Measurements from ENCODE around the gene HNF1A. TPM values are rescaled to one million over a fixed set of nuclear protein-coding genes. Genes with fewer than 3 reads are reported as not detected.

The HNF1A gene
- total RNA-seq, 1 donor from 2014 or later: not detected

DNA sequence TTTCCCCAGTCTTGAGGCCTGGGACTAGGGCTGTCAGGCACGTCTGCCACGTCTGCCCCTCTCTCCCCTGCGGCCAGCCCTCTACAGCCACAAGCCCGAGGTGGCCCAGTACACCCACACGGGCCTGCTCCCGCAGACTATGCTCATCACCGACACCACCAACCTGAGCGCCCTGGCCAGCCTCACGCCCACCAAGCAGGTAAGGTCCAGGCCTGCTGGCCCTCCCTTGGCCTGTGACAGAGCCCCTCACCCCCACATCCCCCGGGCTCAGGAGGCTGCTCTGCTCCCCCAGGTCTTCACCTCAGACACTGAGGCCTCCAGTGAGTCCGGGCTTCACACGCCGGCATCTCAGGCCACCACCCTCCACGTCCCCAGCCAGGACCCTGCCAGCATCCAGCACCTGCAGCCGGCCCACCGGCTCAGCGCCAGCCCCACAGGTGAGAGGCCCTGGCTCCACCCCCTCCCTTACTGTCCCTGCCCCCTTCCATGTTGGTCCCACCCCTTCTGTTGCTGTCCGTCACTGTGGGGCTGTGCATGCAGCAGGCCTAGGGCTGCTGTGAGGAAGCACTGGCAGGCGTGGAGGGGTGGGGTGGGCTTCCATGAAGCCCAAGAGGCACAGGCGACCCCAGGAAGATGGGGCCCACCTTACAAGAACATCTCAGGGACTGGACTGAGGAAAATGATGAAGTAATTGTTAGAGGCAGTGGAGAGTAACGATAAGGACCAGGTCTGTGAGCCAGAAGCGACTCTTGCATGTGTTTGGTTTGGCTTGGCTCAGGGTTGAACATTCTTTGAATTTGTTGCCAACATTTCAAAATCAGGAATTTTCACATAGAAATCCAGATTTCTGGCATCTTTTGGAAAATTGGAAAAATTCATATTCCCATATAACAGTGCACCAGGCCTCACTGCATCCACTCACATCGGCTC, 21.1 kb downstream of the HNF1A start:
- TF ChIP-seq, protein P1, sequence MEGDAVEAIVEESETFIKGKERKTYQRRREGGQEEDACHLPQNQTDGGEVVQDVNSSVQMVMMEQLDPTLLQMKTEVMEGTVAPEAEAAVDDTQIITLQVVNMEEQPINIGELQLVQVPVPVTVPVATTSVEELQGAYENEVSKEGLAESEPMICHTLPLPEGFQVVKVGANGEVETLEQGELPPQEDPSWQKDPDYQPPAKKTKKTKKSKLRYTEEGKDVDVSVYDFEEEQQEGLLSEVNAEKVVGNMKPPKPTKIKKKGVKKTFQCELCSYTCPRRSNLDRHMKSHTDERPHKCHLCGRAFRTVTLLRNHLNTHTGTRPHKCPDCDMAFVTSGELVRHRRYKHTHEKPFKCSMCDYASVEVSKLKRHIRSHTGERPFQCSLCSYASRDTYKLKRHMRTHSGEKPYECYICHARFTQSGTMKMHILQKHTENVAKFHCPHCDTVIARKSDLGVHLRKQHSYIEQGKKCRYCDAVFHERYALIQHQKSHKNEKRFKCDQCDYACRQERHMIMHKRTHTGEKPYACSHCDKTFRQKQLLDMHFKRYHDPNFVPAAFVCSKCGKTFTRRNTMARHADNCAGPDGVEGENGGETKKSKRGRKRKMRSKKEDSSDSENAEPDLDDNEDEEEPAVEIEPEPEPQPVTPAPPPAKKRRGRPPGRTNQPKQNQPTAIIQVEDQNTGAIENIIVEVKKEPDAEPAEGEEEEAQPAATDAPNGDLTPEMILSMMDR (IDR thresholded peaks at IDR 0.05; ENCODE audit: insufficient read depth, low read length, severe bottlenecking): no peak
- FAIRE-seq (no peak), DNase-seq (ENCODE audit: low read depth) (no peak)
- no peaks in the 10 kb centered on the region for H3K27me3 ChIP-seq (ENCODE audit: control insufficient read depth, insufficient read depth, low read length)
- no peak overlapping the region for H3K4me3 ChIP-seq (ENCODE audit: low read depth, low read length)
- peaks cover 6% of the 10 kb centered on the region for H3K36me3 ChIP-seq (ENCODE audit: control insufficient read depth, insufficient read depth, low read length)

DNA sequence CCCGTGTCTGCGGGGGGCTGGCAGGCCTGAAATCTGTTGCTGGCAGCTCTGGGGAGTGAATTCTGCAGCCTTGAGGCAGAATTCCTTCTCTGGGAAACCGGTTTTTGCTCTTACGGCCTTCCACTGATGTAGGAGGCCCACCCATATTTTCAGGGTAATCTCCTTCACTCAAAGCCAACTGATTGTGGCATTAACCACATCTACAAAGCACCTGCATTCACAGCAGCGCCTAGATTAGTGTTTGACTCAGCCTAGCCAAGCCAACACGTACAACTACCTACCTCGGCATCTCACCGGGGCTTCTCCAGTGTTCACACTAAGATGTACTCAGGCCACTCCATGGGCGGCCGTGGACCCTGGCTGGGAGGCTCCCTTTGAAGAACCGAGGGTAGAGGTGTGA, 22.2 kb downstream of the HNF1A start:
- FAIRE-seq (no peak), DNase-seq (ENCODE audit: low read depth) (no peak)
- Histone ChIP-seq H3K4me3 (ENCODE audit: low read depth, low read length) (no peak overlapping the region), H3K36me3 (ENCODE audit: control insufficient read depth, insufficient read depth, low read length) (peaks cover 9% of the 10 kb centered on the region), H3K27me3 (ENCODE audit: control insufficient read depth, insufficient read depth, low read length) (no peaks in the 10 kb centered on the region)
- TF ChIP-seq, protein P1 (IDR thresholded peaks at IDR 0.05; ENCODE audit: insufficient read depth, low read length, severe bottlenecking): no peak

DNA sequence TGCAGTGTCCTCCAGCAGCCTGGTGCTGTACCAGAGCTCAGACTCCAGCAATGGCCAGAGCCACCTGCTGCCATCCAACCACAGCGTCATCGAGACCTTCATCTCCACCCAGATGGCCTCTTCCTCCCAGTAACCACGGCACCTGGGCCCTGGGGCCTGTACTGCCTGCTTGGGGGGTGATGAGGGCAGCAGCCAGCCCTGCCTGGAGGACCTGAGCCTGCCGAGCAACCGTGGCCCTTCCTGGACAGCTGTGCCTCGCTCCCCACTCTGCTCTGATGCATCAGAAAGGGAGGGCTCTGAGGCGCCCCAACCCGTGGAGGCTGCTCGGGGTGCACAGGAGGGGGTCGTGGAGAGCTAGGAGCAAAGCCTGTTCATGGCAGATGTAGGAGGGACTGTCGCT, 22.7 kb downstream of the HNF1A start:
- no peak for DNase-seq (ENCODE audit: low read depth)
- no peak for FAIRE-seq
- TF ChIP-seq, protein P1 (IDR thresholded peaks at IDR 0.05; ENCODE audit: insufficient read depth, low read length, severe bottlenecking): no peak
- Histone ChIP-seq H3K36me3 (ENCODE audit: control insufficient read depth, insufficient read depth, low read length) (peaks cover 9% of the 10 kb centered on the region), H3K27me3 (ENCODE audit: control insufficient read depth, insufficient read depth, low read length) (no peaks in the 10 kb centered on the region), H3K4me3 (ENCODE audit: low read depth, low read length) (no peak overlapping the region)

- FAIRE-seq (no peak), DNase-seq (ENCODE audit: low read depth) (no peak)
- peaks cover 9% of the 10 kb centered on the region for H3K36me3 ChIP-seq (ENCODE audit: control insufficient read depth, insufficient read depth, low read length)
- H3K27me3 ChIP-seq (ENCODE audit: control insufficient read depth, insufficient read depth, low read length): no peaks in the 10 kb centered on the region
- TF ChIP-seq, protein P1 (IDR thresholded peaks at IDR 0.05; ENCODE audit: insufficient read depth, low read length, severe bottlenecking): no peak
- H3K4me3 ChIP-seq (ENCODE audit: low read depth, low read length): no peak overlapping the region
Observed at GRCh38 chr12:121001841-121002483, 23.6 kb downstream of the HNF1A start.

DNA sequence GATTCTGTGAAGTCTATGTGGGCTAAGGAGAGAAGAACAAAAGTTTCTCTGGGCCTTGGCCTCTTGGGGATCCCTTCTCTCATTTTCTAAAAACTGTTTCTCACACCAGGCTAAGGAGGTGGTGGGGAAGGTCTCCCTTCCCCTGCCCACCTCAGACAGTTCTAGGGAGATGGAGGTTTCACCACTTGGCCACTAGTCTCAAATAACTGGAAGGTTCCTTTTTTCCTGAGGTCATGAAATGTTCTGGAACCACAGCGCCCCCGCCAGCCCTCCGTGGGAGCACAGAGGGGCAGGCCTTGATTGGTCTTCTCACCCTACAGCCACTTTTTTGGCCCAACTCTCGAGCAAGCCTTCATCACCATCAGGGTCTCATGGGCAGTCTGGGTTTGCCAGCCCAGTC, 25.3 kb downstream of the HNF1A start:
- Histone ChIP-seq H3K36me3 (ENCODE audit: control insufficient read depth, insufficient read depth, low read length) (peaks cover 9% of the 10 kb centered on the region), H3K27me3 (ENCODE audit: control insufficient read depth, insufficient read depth, low read length) (no peaks in the 10 kb centered on the region), H3K4me3 (ENCODE audit: low read depth, low read length) (no peak overlapping the region)
- no peak for DNase-seq (ENCODE audit: low read depth)
- TF ChIP-seq, protein P1 (IDR thresholded peaks at IDR 0.05; ENCODE audit: insufficient read depth, low read length, severe bottlenecking): no peak
- FAIRE-seq: no peak

All from bronchial epithelial cell (primary cell).